ENCODE data around the gene LAMP1.
"Not testable (repeated sequence)": the region's sequence is repeated elsewhere in the genome, so short reads cannot be mapped to it uniquely, and the experiment has no call there.

Gene LAMP1

GRCh38 chr13:113293686-113294085 is 3.4 kb upstream of the LAMP1 start:
- DNase-seq (ENCODE audit: low read depth, low spot score): no peak
- H3K4me3 ChIP-seq (ENCODE audit: low read length): no peak overlapping the region

- no peak overlapping the region for H3K4me3 ChIP-seq (ENCODE audit: low read length)
Observed at GRCh38 chr13:113295776-113296175, 1.3 kb upstream of the LAMP1 start.

GRCh38 chr13:113297370-113298042 is 467 bp downstream of the LAMP1 start:
- no peak for DNase-seq (ENCODE audit: low read depth, low spot score)
- peak overlapping the region; percentile 89 for H3K4me3 ChIP-seq (ENCODE audit: low read length)

More at GRCh38 chr13:113295776-113296175, 1.3 kb upstream of the LAMP1 start:
- no peak for DNase-seq (ENCODE audit: low read depth, low spot score)

- no peak for DNase-seq (ENCODE audit: low read depth, low spot score)
- peak overlapping the region; percentile 89 for H3K4me3 ChIP-seq (ENCODE audit: low read length)
Observed at GRCh38 chr13:113298043-113298945, 1.3 kb downstream of the LAMP1 start.

- DNase-seq (ENCODE audit: low read depth, low spot score): no peak
- no peak overlapping the region for H3K4me3 ChIP-seq (ENCODE audit: low read length)
Observed at GRCh38 chr13:113299951-113300350, 2.9 kb downstream of the LAMP1 start.

GRCh38 chr13:113302986-113303385 is 5.9 kb downstream of the LAMP1 start:
- DNase-seq (ENCODE audit: low read depth, low spot score): no peak

GRCh38 chr13:113304121-113304520 is 7.1 kb downstream of the LAMP1 start:
- DNase-seq (ENCODE audit: low read depth, low spot score): no peak
- H3K4me3 ChIP-seq (ENCODE audit: low read length): no peak overlapping the region

More at GRCh38 chr13:113302986-113303385, 5.9 kb downstream of the LAMP1 start:
- H3K4me3 ChIP-seq (ENCODE audit: low read length): no peak overlapping the region

GRCh38 chr13:113305208-113305607 is 8.2 kb downstream of the LAMP1 start:
- no peak overlapping the region for H3K4me3 ChIP-seq (ENCODE audit: low read length)
- DNase-seq (ENCODE audit: low read depth, low spot score): no peak

GRCh38 chr13:113307491-113307890 is 10.5 kb downstream of the LAMP1 start:
- H3K4me3 ChIP-seq (ENCODE audit: low read length): no peak overlapping the region
- DNase-seq (ENCODE audit: low read depth, low spot score): no peak

- DNase-seq (ENCODE audit: low read depth, low spot score): no peak
- no peak overlapping the region for H3K4me3 ChIP-seq (ENCODE audit: low read length)
Observed at GRCh38 chr13:113309473-113309872, 12.4 kb downstream of the LAMP1 start.

- H3K4me3 ChIP-seq (ENCODE audit: low read length): not testable (repeated sequence)
Observed at GRCh38 chr13:113314112-113314511, 17.1 kb downstream of the LAMP1 start.

GRCh38 chr13:113314895-113315470 is 17.9 kb downstream of the LAMP1 start:
- not testable (repeated sequence) for DNase-seq (ENCODE audit: low read depth, low spot score); H3K4me3 ChIP-seq (ENCODE audit: low read length)

More at GRCh38 chr13:113314112-113314511, 17.1 kb downstream of the LAMP1 start:
- not testable (repeated sequence) for DNase-seq (ENCODE audit: low read depth, low spot score)

- H3K4me3 ChIP-seq (ENCODE audit: low read length): no peak overlapping the region
- DNase-seq (ENCODE audit: low read depth, low spot score): no peak
Observed at GRCh38 chr13:113315992-113316391, 19.0 kb downstream of the LAMP1 start.

GRCh38 chr13:113317031-113317430 is 20.0 kb downstream of the LAMP1 start:
- DNase-seq (ENCODE audit: low read depth, low spot score): no peak

GRCh38 chr13:113318956-113319355 is 21.9 kb downstream of the LAMP1 start:
- DNase-seq (ENCODE audit: low read depth, low spot score): no peak

More at GRCh38 chr13:113317031-113317430, 20.0 kb downstream of the LAMP1 start:
- H3K4me3 ChIP-seq (ENCODE audit: low read length): no peak overlapping the region

GRCh38 chr13:113319371-113319770 is 22.3 kb downstream of the LAMP1 start:
- H3K4me3 ChIP-seq (ENCODE audit: low read length): no peak overlapping the region
- no peak for DNase-seq (ENCODE audit: low read depth, low spot score)

More at GRCh38 chr13:113318956-113319355, 21.9 kb downstream of the LAMP1 start:
- H3K4me3 ChIP-seq (ENCODE audit: low read length): no peak overlapping the region

- no peak for DNase-seq (ENCODE audit: low read depth, low spot score)
- H3K4me3 ChIP-seq (ENCODE audit: low read length): no peak overlapping the region
Observed at GRCh38 chr13:113320226-113320875, 23.3 kb downstream of the LAMP1 start.

GRCh38 chr13:113321546-113321945 is 24.5 kb downstream of the LAMP1 start:
- no peak overlapping the region for H3K4me3 ChIP-seq (ENCODE audit: low read length)
- no peak for DNase-seq (ENCODE audit: low read depth, low spot score)

GRCh38 chr13:113322043-113322461 is 25.0 kb downstream of the LAMP1 start:
- H3K4me3 ChIP-seq (ENCODE audit: low read length): no peak overlapping the region
- DNase-seq (ENCODE audit: low read depth, low spot score): no peak
